Ureter (tissue), 1 donor: Measurements from ENCODE around the gene ZMYM2. TPM values are rescaled to one million over a fixed set of nuclear protein-coding genes. Genes with fewer than 3 reads are reported as not detected.
"Not testable (repeated sequence)": the region's sequence is repeated elsewhere in the genome, so short reads cannot be mapped to it uniquely, and the experiment has no call there.

Experiments used
- DNase-seq: peaks from one replicate; pipeline ENCODE4 v3.0.0-alpha.2; 2020; ENCODE audit warnings: low spot score
- total RNA-seq: library from RNA; stranded (reverse); gene quantifications from one replicate; pipeline ENCODE4 v1.2.4, GENCODE V29; 2023
- donor health status: DM: yes; HTN: yes; CAD: no.

Gene ZMYM2
- 158 TPM for total RNA-seq

GRCh38 chr13:19958155-19959111 lies at the start of gene ZMYM2:
Gene ZMYM2, plus strand, starts transcription at chr13:19958727. Its CDS starts 34,346 bp downstream, at chr13:19993073.
- DNase-seq = peak; percentile 99

DNA sequence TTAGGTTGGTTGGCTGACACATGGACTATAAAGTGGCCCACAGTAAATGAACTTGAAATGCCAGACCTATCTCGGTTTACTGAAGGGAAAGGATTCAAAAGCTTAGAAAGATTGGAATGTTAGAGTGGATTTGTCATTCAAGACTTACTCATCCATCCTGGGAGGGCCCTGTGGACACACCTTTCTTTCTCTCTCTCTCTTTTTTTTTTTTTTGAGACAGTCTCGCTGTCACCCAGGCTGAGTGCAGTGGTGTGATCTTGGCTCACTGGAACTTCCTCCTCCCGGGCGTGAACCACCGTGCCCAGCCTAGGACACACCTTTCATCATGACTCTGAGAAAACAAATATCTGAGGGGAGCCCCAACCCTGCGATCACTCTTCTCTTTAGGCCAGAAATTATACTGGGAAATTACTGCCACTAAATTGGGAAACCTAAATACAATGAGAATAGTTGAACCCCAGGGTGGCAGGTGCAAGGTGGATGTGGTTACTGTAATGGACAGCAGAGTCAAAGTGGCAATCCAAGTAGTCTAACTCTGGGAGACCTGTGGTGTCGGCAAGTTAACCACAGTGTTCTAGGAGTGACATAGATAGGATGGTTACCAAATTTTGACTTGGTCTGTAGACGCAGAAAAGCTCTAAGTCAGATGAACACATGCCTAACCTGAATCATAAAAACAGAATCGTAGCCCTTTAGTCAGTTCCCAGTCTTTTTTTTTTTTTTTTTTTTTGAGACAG lies 48.0 kb upstream of the ZMYM2 start:
- DNase-seq = no peak

GRCh38 chr13:19927117-19927748 lies 31.3 kb upstream of the ZMYM2 start:
- DNase-seq = no peak

DNA sequence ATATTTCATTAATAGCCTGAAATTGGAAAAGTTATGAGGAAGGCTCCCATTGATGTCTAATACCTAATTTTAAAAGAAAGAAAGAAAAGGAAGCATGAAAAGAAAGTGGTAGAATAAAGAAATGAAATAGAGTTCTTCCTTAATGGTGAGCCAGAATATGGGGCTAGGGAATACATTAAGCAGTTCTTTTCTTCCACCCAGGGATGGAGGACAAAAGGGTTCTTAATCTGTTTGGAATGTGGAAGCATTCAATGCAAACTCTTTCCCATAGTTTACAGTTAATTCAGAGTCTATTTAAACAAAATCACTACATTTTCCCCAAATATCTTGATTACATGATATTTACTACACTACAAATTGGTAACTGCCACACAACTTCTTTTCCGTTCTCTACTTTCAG lies 18.4 kb upstream of the ZMYM2 start:
- no peak for DNase-seq

- DNase-seq = no peak
These were observed 8.2 kb upstream of the ZMYM2 start for GRCh38 chr13:19950374-19950773.

DNA sequence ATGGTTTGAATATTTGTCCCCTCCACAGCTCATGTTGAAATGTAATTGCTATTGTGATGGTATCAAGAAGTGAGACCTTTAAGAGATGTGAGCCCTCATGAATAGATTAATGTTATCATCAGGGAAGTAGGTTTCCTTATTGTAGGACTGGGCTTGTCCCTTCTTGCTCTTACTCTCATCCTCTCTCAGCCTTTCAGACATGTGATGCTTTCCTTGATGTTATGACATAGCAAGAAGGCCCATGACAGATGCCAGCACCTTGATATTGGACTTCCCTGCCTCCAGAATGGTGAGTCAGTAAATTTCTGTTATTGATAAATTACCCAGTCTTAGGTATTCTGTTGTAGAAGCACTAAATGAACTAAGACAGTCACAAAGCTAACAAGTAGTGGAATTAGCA lies 5.7 kb upstream of the ZMYM2 start:
- no peak for DNase-seq

GRCh38 chr13:19955873-19956559 lies 2.5 kb upstream of the ZMYM2 start:
- DNase-seq = no peak

DNA sequence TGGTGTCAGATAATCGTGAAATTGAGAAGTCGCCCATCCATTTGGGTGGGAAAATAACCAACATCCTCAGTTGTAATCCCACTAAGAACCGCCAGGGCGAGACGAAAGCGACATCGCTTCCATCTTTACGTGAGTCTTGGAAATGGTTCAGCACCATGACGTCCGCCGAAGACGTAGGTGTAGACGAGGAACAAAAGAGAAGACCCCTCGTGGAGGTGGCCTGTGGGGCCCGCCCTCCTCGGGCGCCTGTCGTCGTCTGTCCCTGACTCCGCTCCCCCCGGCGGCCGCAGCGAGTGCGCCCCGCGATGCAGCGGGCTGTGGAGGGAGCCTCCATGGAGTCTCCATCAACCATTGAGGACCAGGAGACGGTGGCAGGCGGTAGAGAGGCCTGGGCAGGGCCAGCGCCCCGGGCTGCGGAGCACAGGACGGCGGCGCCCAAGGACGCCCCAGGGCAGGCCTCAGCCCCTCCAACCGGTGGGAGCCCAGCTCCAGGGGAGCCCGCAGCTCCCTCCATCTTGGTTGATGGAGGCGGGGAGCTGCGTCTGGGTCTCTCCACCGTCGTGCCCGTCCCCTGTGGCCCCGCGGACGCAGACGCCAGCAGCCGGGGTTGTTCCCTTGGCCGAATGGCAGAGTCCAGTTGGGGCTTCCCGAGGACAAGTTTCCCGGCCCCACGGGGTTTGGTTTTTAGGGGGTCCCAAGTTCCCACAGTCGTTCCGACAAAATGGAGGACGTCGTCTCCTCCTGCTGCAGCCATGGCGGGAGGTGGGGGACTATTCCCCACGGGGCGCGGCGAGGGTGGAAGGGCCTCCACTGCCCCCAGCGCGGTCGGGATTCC lies 990 bp upstream of the ZMYM2 start:
- DNase-seq = peak; percentile 86

DNA sequence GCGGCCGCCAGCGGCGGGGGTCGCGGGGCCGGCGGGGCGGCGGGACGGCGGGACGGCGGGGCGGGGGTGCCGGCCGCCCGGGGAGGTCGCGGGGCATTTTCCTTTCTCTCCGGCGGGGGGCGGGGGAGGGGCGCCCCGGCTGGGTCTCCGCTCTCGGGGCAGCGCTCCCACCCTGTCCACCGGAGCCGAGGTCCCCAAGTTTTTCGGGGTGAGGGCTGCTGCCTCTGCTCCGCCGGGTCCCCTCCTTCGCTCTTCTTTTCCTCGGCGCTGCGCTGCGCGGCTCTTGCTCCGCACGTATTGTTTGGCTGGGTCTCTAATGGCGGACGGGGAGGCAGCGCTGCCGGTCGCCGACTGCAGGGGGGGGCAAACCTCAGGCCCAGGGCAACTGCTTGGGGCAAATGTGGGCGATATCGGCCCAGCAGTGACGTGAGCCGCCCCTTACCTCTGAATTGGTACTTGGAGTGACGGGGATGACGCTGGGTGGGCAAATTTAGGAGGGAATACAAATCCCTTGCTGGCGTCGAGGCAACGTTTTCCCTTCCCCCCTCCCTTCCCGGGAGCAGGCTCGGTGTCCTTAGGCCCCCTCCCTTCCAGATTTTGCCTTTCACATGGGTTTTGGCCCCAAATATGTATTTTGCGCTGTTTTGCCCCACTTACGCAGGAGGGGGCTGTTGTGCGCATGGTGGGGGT lies 759 bp downstream of the ZMYM2 start:
- peak; percentile 70 for DNase-seq

DNA sequence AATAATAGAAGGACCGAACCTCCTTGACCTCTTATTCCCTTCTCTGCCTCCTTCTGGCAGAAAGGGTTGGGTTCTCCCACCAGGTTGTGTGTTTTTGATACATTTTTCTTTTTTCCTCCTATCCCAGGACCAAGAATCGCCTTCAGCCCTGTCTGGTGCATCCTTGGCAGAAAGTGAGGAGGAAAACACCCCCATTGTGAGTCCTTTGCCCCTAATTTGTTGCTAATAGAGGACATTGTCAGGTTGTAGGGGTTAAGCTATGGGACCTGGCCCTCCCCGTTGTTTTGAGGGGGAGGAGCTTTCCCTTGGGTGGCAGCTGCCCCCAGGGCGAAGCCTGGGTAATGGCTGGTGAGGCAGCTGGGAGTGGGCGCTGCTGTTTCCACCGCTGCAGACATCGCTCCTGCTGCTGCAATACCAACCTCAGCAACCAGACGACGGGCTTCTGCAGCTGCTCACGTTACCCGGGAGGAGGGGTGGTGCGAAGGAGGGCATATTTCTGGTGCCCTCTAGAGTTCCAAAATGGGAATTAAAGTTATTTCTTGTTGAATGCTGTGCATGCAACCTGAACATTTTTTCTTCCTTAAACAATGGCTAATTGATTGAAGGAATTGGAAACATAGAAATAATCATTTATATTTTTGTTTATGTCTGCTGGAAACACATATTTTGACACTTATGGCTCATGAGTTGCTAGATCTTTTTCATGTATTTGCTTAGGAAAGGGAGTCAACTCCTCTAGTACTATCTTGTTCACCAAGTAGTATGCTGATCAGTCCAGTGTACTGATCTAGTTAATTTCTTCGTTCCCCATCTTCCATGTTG lies 1.5 kb downstream of the ZMYM2 start:
- peak; percentile 88 for DNase-seq

GRCh38 chr13:19960653-19960976 lies 2.1 kb downstream of the ZMYM2 start:
- no peak for DNase-seq

GRCh38 chr13:19961489-19961888 lies 3.0 kb downstream of the ZMYM2 start:
- no peak for DNase-seq

DNA sequence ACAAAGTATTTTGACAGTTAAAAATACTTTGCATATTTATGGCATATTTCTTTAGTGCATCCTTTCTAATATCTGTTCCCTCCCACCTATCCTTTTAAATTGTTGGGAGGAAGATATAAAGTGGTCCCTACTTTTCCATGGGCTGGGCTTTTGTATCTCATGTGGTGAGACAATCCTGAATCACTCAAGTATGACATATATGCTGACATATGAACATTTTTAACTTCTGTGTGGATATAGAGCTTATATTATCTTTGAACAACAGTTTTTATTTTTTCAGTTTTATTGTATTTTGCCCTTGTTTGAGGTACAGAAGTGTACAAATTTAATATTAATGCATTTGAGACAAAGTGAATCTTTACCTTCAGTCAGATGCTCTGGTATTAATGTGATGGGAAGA lies 3.4 kb downstream of the ZMYM2 start:
- no peak for DNase-seq

- no peak for DNase-seq
These were observed 4.4 kb downstream of the ZMYM2 start for GRCh38 chr13:19962894-19963293.

- DNase-seq = no peak
These were observed 9.1 kb downstream of the ZMYM2 start for GRCh38 chr13:19967621-19968020.

GRCh38 chr13:19974498-19975009 lies 16.0 kb downstream of the ZMYM2 start:
- DNase-seq = not testable (repeated sequence)

DNA sequence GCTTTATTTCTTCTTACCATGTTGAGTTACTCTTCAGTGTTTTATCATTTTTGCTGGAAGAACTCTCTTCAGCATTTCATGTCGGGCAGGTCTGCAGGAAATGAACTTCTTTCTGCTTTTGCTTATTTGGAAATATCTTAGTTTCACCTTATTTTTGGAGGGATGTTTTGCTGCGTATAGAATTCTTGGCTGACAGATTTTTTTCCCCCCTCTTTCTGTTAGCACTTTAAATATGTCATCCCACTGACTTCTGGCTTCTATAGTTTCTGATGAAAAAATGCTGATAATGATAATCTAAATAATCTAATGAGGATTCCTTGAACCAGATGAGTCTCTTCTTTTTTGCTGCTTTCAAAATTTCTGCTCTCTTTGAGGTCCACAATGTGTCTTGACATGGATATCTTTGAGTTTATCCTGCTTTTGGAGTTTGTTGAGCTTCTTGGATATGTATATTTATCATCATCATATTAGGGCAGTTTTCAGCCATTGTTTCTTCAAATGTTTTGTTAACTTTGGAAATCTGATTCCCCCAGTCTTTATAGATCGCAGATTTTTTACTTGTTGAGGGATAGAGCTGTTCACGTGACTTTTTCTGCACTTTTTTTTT lies 20.4 kb downstream of the ZMYM2 start:
- DNase-seq = no peak

DNA sequence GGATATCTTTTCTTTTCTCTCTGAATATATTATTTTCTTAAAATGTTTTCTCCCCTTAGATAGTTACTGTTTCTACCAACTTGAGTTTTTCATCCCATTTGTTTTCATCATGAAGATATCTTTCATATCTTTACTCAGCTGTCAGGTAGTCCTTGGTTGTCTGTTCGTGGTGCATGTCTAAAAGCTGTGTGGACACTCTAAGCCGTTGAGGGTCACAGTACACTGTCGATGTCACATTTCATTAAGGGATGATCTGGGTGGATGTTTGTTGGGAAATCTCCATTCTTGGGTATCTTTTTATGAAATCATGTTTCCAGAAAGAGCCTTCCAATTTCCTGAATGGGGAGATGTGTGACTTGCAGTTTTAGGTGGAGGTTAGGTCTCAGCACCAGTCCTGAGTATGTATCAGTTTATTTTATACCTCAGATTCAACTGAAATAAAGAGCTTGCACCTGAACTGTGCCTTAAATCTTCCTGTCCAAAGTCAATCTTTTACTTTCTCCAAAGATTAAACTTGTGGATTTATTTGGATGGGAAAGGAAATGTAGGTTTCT lies 23.2 kb downstream of the ZMYM2 start:
- DNase-seq = no peak
